GM20000 (cell line): ENCODE results near the gene CRELD2.

Experiments
- DNase-seq: peaks from one replicate; pipeline ENCODE4 v3.0.0; 2012; ENCODE audit warnings: low spot score
- CTCF ChIP-seq: IDR thresholded peaks from 2 replicates; pipeline ENCODE4 v1.5.1; 2012; ENCODE audit warnings: mild to moderate bottlenecking, control low read depth; ENCODE audit errors: extremely low read depth, missing control alignments

Gene CRELD2

DNA sequence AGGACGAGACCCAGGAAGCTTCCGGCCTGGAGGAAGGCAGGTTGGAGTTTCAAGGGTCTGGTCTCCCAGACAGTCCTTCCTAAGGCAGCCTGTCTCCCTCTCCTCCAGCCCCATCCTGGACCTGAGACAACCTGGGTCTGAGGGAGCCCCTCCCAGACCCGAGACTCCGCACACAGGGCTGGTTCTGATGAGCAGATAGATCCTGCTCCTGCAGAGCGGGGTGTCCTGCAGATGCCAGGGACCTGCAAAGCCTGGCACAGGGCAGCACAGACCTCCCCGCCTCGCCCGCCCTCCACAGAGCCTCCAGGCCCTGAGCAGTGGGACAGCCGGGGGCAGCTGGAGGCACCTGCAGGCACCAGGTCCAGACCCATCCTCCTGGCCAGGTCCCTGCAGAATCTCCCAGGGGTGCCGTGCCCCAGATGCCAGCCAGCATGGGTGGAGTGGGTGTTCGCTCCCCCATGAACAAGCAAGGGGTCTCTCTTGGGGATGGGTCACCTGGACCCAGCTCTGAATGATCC, 49.9 kb downstream of the CRELD2 start:
- no peak for TF ChIP-seq CTCF

DNA sequence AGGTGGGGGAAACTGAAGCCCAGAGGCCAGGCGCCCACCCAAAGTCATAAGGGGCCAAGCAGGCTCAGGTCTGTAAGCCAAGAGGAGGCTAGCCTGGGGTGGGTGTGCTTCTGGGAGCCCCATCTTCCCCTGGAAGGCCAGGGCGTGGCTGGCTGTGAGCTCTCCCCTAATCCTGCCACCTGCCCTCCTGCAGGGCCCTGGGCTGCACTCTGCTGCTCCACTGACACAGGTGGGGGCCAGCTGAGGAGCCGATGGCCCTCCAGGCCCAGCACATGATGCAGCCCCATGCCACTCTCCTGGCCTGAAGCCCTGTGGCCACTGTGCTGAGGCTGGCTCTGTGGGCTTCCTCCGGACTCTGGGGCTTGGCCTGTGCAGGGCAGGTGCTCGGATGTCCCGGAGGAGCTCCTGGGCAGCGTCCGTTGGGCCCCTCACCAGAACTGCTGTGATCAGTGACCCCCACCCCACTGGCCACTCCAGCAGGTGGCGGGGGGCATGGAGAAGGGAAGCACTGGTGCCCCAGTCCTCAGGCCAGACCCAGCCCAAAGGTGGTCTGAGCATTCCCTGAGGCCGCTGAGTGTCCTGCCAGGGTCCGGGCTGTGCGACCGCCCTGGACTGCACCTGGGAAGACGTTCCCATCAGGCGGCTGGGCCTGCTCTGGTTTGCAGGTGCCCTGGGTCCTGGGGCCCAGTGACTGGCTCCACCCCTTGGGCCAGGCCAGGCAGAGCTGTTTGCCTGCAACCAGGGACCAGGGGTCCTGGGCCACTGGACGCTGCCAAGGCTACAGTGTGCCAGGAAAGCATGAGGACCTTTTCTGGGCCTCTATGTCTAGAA, 50.6 kb downstream of the CRELD2 start:
- TF ChIP-seq CTCF = no peak
- no peak for DNase-seq

More for the DNA sequence above, 49.9 kb downstream of the CRELD2 start:
- DNase-seq = no peak

- no peak for TF ChIP-seq CTCF
- DNase-seq = no peak
Observed at GRCh38 chr22:49969751-49970527, 51.5 kb downstream of the CRELD2 start.

DNA sequence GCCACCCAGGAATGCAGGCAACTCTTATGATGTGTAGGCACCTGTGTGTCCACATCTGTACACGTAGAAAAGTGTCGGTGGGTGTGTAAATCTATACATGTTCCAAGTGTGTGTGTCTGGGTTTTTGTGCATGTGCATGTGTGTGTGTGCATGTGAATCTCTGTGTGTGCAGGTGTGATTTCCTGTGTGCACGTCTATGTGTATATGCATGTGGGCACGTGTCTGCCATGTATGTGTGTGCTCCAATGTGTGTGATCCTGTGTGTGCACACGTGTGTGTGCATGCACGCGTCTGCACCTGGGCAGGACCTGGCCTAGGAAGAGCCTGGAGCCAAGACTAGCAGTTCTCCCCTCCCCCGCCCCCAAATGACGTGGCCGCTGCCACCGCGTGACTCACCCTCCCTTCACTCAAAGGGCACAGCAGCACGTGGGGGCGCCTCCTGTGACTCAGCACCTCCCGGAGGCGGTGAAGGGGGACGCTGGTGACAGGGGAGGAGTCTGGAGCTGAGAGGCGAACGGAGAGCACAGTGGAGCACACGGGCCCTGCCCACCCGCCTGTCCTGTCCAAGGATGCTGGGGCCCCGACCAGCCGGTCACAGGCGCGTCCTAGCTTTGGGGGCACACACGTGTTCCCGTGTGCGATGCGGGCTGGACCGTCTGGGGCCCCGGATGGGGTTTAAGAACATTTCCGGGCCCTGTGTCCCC, 52.2 kb downstream of the CRELD2 start:
- TF ChIP-seq CTCF = no peak
- DNase-seq = peak; percentile 92

GRCh38 chr22:49971232-49972162, 53.1 kb downstream of the CRELD2 start:
- peak; percentile 73 for DNase-seq

More at GRCh38 chr22:49971232-49972162, 53.1 kb downstream of the CRELD2 start:
- no peak for TF ChIP-seq CTCF
